SK-N-MC (cell line): Measurements from ENCODE around the gene LAPTM5.
A peak's percentile ranks its signal among the peaks of the same experiment; 100 is the strongest.

Experiments
- DNase-seq: peaks from one replicate; pipeline ENCODE4 v3.0.0-alpha.2; 2011; ENCODE audit warnings: low read depth, low spot score
- H3K27ac ChIP-seq: fragments of 200-600 bp; sonication (generic); 2 replicates; pipeline ENCODE4 v1.5.1; 2016; ENCODE audit warnings: mixed run types
- H3K36me3 ChIP-seq: fragments of 200-600 bp; sonication (generic); 2 replicates; pipeline ENCODE4 v1.6.1; 2017; ENCODE audit warnings: antibody characterized with exemption, low read length, mixed read lengths; ENCODE audit not compliant: insufficient read depth
- H3K4me3 ChIP-seq: fragments of 200-600 bp; sonication (generic); 2 replicates; pipeline ENCODE4 v1.5.1; 2016
- H3K9ac ChIP-seq: fragments of 200-600 bp; sonication (generic); 2 replicates; pipeline ENCODE4 v1.8.0; 2017; ENCODE audit warnings: mixed run types, mixed read lengths; ENCODE audit not compliant: insufficient read length
- H3K9me3 ChIP-seq: fragments of 200-600 bp; sonication (generic); 2 replicates; pipeline ENCODE4 v1.6.1; 2017; ENCODE audit warnings: low read depth, mild to moderate bottlenecking, antibody characterized with exemption, low read length, moderate library complexity, mixed read lengths
- EZH2 ChIP-seq: fragments of 200-600 bp; sonication (generic); IDR thresholded peaks from one replicate; pipeline ENCODE4 v1.6.1; 2017; ENCODE audit warnings: antibody characterized with exemption
- FOXP2 ChIP-seq: optimal IDR thresholded peaks from 2 replicates; pipeline ENCODE3; 2011; ENCODE audit warnings: mild to moderate bottlenecking, moderate library complexity; ENCODE audit not compliant: insufficient read depth; ENCODE audit errors: extremely low read length, control extremely low read depth
- POLR2AphosphoS5 ChIP-seq: IDR thresholded peaks from 2 replicates; pipeline ENCODE4 v1.6.1; 2012; ENCODE audit warnings: mild to moderate bottlenecking, low read depth, low read length, borderline replicate concordance

Gene LAPTM5

GRCh38 chr1:30684881-30685795, 72.4 kb downstream of the LAPTM5 start:
- Histone ChIP-seq H3K9me3 (no peaks in the 10 kb centered on the region), H3K36me3 (no peaks in the 10 kb centered on the region), H3K9ac (no peak overlapping the region), H3K27ac (no peak overlapping the region), H3K4me3 (no peak overlapping the region)
- no peak for TF ChIP-seq FOXP2
- TF ChIP-seq EZH2: peak; percentile 78
- no peak for DNase-seq

- Histone ChIP-seq H3K9ac (no peak overlapping the region), H3K4me3 (no peak overlapping the region), H3K27ac (no peak overlapping the region), H3K9me3 (no peaks in the 10 kb centered on the region), H3K36me3 (no peaks in the 10 kb centered on the region)
- TF ChIP-seq EZH2 (no peak), POLR2AphosphoS5 (no peak), FOXP2 (no peak)
- DNase-seq: no peak
Observed at GRCh38 chr1:30684259-30684658, 73.3 kb downstream of the LAPTM5 start.

GRCh38 chr1:30683699-30684098, 73.9 kb downstream of the LAPTM5 start:
- DNase-seq: no peak
- Histone ChIP-seq H3K36me3 (no peaks in the 10 kb centered on the region), H3K4me3 (no peak overlapping the region), H3K9me3 (no peaks in the 10 kb centered on the region), H3K9ac (no peak overlapping the region), H3K27ac (no peak overlapping the region)
- TF ChIP-seq POLR2AphosphoS5 (no peak), EZH2 (no peak), FOXP2 (no peak)
